Measurements from ENCODE around the gene ARL15. TPM values are rescaled to one million over a fixed set of nuclear protein-coding genes. Genes with fewer than 3 reads are reported as not detected.

ARL15 gene
- total and polyA plus RNA-seq, 2 donors (not counting 3 experiments of a cell fraction or from before 2014, with no cell fraction given): 11.9 to 24.4 TPM

DNA sequence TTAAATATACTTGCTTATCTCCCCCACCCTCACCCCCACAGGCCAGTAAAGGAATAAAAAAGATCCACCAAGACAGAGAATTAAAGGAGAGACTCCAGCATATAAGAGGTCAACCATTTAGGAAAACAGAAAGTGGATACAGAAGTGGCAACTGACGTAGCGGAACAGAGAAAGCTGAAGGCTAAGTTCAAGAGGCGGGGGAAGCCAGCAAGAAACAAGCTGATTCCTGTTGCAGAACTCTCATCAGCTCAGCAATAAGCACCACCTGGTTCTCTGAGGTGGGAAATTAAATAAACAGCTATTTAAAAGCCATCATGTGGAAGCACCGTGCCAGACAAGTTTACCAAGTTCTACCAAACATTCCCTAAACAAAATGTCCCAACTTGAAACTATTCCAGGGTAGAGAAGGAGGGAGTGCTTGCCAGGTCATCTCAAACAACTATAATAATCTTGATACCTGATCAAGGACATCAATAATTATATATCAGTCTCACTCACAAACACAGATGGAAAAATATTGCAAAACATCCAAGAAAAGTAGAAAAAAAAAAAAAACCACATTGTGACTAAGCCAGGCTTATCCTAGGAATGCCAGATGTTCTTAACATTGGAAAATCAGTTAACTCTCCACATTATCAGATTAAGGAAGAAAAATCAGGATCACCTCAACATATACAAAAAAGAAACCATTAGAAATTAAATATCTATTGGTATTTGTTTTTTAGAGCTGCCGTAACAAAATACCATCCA is 7.3 kb upstream of the ARL15 start:
- intact Hi-C loops (cut with micrococcal nuclease) (no loop called here), dilution Hi-C loops (cut with MboI; ENCODE audit: extremely low pct_ligation_motif_present, low sequenced_read_pairs) (no loop called here)
- Histone ChIP-seq H4K20me1 (replicated peaks; ENCODE audit: control insufficient read depth, extremely low read depth, insufficient read depth, low read length) (no peaks in the 10 kb centered on the region), H3K9me1 (replicated peaks; ENCODE audit: control insufficient read depth, extremely low read depth, insufficient read depth, low read length) (no peaks in the 10 kb centered on the region), H3K4me1 (ENCODE audit: control insufficient read depth, extremely low read depth, insufficient read depth, low read length) (no peaks in the 10 kb centered on the region), H3K9me3 (replicated peaks; ENCODE audit: control insufficient read depth, insufficient read depth, low read length) (no peaks in the 10 kb centered on the region), H3K4me2 (ENCODE audit: insufficient read depth, low read length) (no peak overlapping the region), H3K27ac (ENCODE audit: insufficient read depth, low read depth, low read length) (no peak overlapping the region), H3K9ac (replicated peaks; ENCODE audit: extremely low read depth, insufficient read depth, low read length) (no peak overlapping the region), H3K4me3 (replicated peaks in 1 of 3; ENCODE audit: insufficient read depth in 1 of 3, low read depth in 1 of 3, low read length in 3 of 3) (no peak overlapping the region), H3K36me3 (ENCODE audit: control insufficient read depth in 2 of 2, extremely low read depth in 1 of 2, insufficient read depth in 2 of 2, low read length in 2 of 2) (no peaks in the 10 kb centered on the region), H2AFZ (ENCODE audit: low read depth, low read length) (no peak overlapping the region), H3K79me2 (ENCODE audit: control insufficient read depth, insufficient read depth, low read length) (no peaks in the 10 kb centered on the region), H3K27me3 (ENCODE audit: control insufficient read depth in 2 of 2, insufficient read depth in 2 of 2, low read length in 2 of 2) (peaks cover 36 to 53% of the 10 kb centered on the region in 2 experiments)
- BruUV-seq (replicated peaks): no TSS peak
- DNase-seq (ENCODE audit: low read depth, low spot score): no peak
- FAIRE-seq: no peak
- CTCF ChIA-PET: no interaction called here
- TF ChIP-seq JUN (IDR thresholded peaks at IDR 0.05; ENCODE audit: borderline replicate concordance, insufficient read depth, insufficient read length, low read depth) (no peak), EZH2 (IDR thresholded peaks at IDR 0.05; ENCODE audit: borderline replicate concordance, low read depth, low read length, severe bottlenecking) (no peak), FOS (IDR thresholded peaks at IDR 0.05; ENCODE audit: borderline replicate concordance, insufficient read depth, low read length) (no peak), GATA2 (IDR thresholded peaks at IDR 0.05; ENCODE audit: insufficient read depth, insufficient read length, low read depth, low read length) (no peak), POLR2A (IDR thresholded peaks at IDR 0.05; ENCODE audit: low read depth, low read length) (no peak), MYC (IDR thresholded peaks at IDR 0.05; ENCODE audit: low read depth, low read length) (no peak), POLR2AphosphoS5 (IDR thresholded peaks at IDR 0.05; ENCODE audit: insufficient read depth, low read depth, low read length) (no peak)
- TF ChIP-seq, protein P1, sequence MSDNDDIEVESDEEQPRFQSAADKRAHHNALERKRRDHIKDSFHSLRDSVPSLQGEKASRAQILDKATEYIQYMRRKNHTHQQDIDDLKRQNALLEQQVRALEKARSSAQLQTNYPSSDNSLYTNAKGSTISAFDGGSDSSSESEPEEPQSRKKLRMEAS (IDR thresholded peaks at IDR 0.05; ENCODE audit: insufficient read depth, insufficient read length): no peak
- TF ChIP-seq, protein P2, sequence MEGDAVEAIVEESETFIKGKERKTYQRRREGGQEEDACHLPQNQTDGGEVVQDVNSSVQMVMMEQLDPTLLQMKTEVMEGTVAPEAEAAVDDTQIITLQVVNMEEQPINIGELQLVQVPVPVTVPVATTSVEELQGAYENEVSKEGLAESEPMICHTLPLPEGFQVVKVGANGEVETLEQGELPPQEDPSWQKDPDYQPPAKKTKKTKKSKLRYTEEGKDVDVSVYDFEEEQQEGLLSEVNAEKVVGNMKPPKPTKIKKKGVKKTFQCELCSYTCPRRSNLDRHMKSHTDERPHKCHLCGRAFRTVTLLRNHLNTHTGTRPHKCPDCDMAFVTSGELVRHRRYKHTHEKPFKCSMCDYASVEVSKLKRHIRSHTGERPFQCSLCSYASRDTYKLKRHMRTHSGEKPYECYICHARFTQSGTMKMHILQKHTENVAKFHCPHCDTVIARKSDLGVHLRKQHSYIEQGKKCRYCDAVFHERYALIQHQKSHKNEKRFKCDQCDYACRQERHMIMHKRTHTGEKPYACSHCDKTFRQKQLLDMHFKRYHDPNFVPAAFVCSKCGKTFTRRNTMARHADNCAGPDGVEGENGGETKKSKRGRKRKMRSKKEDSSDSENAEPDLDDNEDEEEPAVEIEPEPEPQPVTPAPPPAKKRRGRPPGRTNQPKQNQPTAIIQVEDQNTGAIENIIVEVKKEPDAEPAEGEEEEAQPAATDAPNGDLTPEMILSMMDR (IDR thresholded peaks at IDR 0.05; ENCODE audit: extremely low read depth in 1 of 2, insufficient read depth in 1 of 2, low read depth in 1 of 2, low read length in 2 of 2): no peak
- POLR2A ChIA-PET: no interaction called here

All from endothelial cell of umbilical vein (primary cell).